22Rv1 (cell line): ENCODE results near the gene CAMKMT.

Experiments
- H3K27ac ChIP-seq: fragments of 450-650 bp; 2 replicates; pipeline ENCODE4 v1.5.1; 2017
- CTCF ChIP-seq: fragments of 450-650 bp; IDR thresholded peaks from 2 replicates; pipeline ENCODE4 v1.5.1; 2017; ENCODE audit warnings: mild to moderate bottlenecking
- ZFX ChIP-seq: fragments of 450-650 bp; IDR thresholded peaks from 2 replicates; pipeline ENCODE4 v1.6.1; 2017; ENCODE audit warnings: antibody characterized with exemption, borderline replicate concordance

Gene CAMKMT

GRCh38 chr2:44623622-44624351 is 262.0 kb downstream of the CAMKMT start:
- TF ChIP-seq CTCF (no peak), ZFX (no peak)

GRCh38 chr2:44628297-44628696 is 266.6 kb downstream of the CAMKMT start:
- no peak overlapping the region for H3K27ac ChIP-seq
- TF ChIP-seq CTCF, result no peak
- no peak for TF ChIP-seq ZFX

More at GRCh38 chr2:44623622-44624351, 262.0 kb downstream of the CAMKMT start:
- no peak overlapping the region for H3K27ac ChIP-seq

- TF ChIP-seq CTCF, result no peak
- no peak for TF ChIP-seq ZFX
- no peak overlapping the region for H3K27ac ChIP-seq
These were observed 271.4 kb downstream of the CAMKMT start for GRCh38 chr2:44632931-44633689.

GRCh38 chr2:44635725-44636124 is 274.0 kb downstream of the CAMKMT start:
- TF ChIP-seq ZFX (no peak), CTCF (no peak)
- H3K27ac ChIP-seq, result no peak overlapping the region

- H3K27ac ChIP-seq, result no peak overlapping the region
- TF ChIP-seq CTCF, result no peak
- no peak for TF ChIP-seq ZFX
These were observed 276.9 kb downstream of the CAMKMT start for GRCh38 chr2:44638649-44639048.

GRCh38 chr2:44639399-44639798 is 277.7 kb downstream of the CAMKMT start:
- H3K27ac ChIP-seq, result no peak overlapping the region
- TF ChIP-seq ZFX (no peak), CTCF (no peak)
